ENCODE results near the gene CYP4F8. TPM values are rescaled to one million over a fixed set of nuclear protein-coding genes. Genes with fewer than 3 reads are reported as not detected.

Gene CYP4F8
- total RNA-seq (not detected), total RNA-seq (0 to 0.13 (median 0) reads per million in 172 experiments)
- polyA plus RNA-seq (2013, experiment 1 of 2): not detected
- polyA plus RNA-seq (2013, experiment 2 of 2): not detected

GRCh38 chr19:15614507-15615379, at the start of gene CYP4F8:
TSS of gene CYP4F8 (plus strand) at chr19:15615218. CDS start at chr19:15615617, 399 bp downstream.
- CTCF ChIA-PET: no interaction called here
- no peaks in the 10 kb centered on the region for H3K4me1 Mint-ChIP-seq (ENCODE audit: low read depth)
- H3K4me3 Mint-ChIP-seq: no peak within 1 kb of the TSS
- Histone ChIP-seq H3K36me3 (ENCODE audit: insufficient read depth, low read length) (no peaks in the 10 kb centered on the region), H3K27me3 (ENCODE audit: control insufficient read depth in 1 of 2, insufficient read depth in 2 of 2, low read length in 2 of 2) (peaks cover 3% of the 10 kb centered on the region in 2 experiments), H3K27ac (ENCODE audit: low read depth in 1 of 2, low read length in 2 of 2) (no peak within 1 kb of the TSS), H3K4me1 (ENCODE audit: insufficient read depth, low read length) (no peaks in the 10 kb centered on the region), H3K9me3 (ENCODE audit: control insufficient read depth in 1 of 2, insufficient read depth in 1 of 2, low read length in 2 of 2) (peaks cover 0 to 9% of the 10 kb centered on the region in 2 experiments), H3K4me3 (ENCODE audit: low read length) (no peak within 1 kb of the TSS)
- no peak for TF ChIP-seq CTCF (IDR thresholded peaks at IDR 0.05)
- intact Hi-C loops (cut with DNase I, micrococcal nuclease): no loop called here
- H3K9me3 Mint-ChIP-seq: no peaks in the 10 kb centered on the region
- POLR2A ChIA-PET: no interaction called here
- peaks cover 13% of the 10 kb centered on the region for H3K27me3 Mint-ChIP-seq
- DNase-seq (no peak), ATAC-seq (ENCODE audit: poor library complexity) (no peak)
- H3K27ac Mint-ChIP-seq: no peak within 1 kb of the TSS
- H3K36me3 Mint-ChIP-seq (ENCODE audit: low read depth): no peaks in the 10 kb centered on the region

GRCh38 chr19:15570420-15570819, 44.6 kb upstream of the CYP4F8 start:
- ChIA-PET POLR2A (no interaction called here), CTCF (no interaction called here)
- H3K4me1 Mint-ChIP-seq (ENCODE audit: low read depth): no peaks in the 10 kb centered on the region
- ATAC-seq (ENCODE audit: poor library complexity) (no peak), DNase-seq (no peak)
- peaks cover 66% of the 10 kb centered on the region for H3K27me3 Mint-ChIP-seq
- Histone ChIP-seq H3K4me3 (ENCODE audit: low read length) (no peak overlapping the region), H3K9me3 (ENCODE audit: control insufficient read depth in 1 of 2, insufficient read depth in 1 of 2, low read length in 2 of 2) (peaks cover 0 to 3% of the 10 kb centered on the region in 2 experiments), H3K36me3 (ENCODE audit: insufficient read depth, low read length) (no peaks in the 10 kb centered on the region), H3K4me1 (ENCODE audit: insufficient read depth, low read length) (no peaks in the 10 kb centered on the region), H3K27me3 (ENCODE audit: control insufficient read depth in 1 of 2, insufficient read depth in 2 of 2, low read length in 2 of 2) (peaks cover 12% of the 10 kb centered on the region in 2 experiments), H3K27ac (ENCODE audit: low read depth in 1 of 2, low read length in 2 of 2) (no peak overlapping the region)
- H3K27ac Mint-ChIP-seq: no peak overlapping the region
- intact Hi-C loops (cut with DNase I, micrococcal nuclease): no loop called here
- H3K4me3 Mint-ChIP-seq: no peak overlapping the region
- H3K36me3 Mint-ChIP-seq (ENCODE audit: low read depth): no peaks in the 10 kb centered on the region
- no peaks in the 10 kb centered on the region for H3K9me3 Mint-ChIP-seq
- TF ChIP-seq CTCF (IDR thresholded peaks at IDR 0.05): no peak

GRCh38 chr19:15575406-15575805, 39.6 kb upstream of the CYP4F8 start:
- no peak for DNase-seq
- CTCF ChIA-PET: interaction anchor here (0.6 kb wide), 1 partner anchor 296 kb away, joined by 3 read pairs; no protein-coding TSS in a partner anchor
- no peak overlapping the region for H3K27ac Mint-ChIP-seq
- Histone ChIP-seq H3K4me1 (ENCODE audit: insufficient read depth, low read length) (no peaks in the 10 kb centered on the region), H3K36me3 (ENCODE audit: insufficient read depth, low read length) (no peaks in the 10 kb centered on the region), H3K27ac (ENCODE audit: low read depth in 1 of 2, low read length in 2 of 2) (no peak overlapping the region), H3K4me3 (ENCODE audit: low read length) (no peak overlapping the region), H3K9me3 (ENCODE audit: control insufficient read depth in 1 of 2, insufficient read depth in 1 of 2, low read length in 2 of 2) (peaks cover 0 to 3% of the 10 kb centered on the region in 2 experiments), H3K27me3 (ENCODE audit: control insufficient read depth in 1 of 2, insufficient read depth in 2 of 2, low read length in 2 of 2) (peaks cover 2 to 10% of the 10 kb centered on the region in 2 experiments)
- intact Hi-C loops (cut with DNase I, micrococcal nuclease): no loop called here
- no peaks in the 10 kb centered on the region for H3K4me1 Mint-ChIP-seq (ENCODE audit: low read depth)
- H3K27me3 Mint-ChIP-seq: peaks cover 41% of the 10 kb centered on the region
- POLR2A ChIA-PET: no interaction called here
- no peak overlapping the region for H3K4me3 Mint-ChIP-seq
- H3K9me3 Mint-ChIP-seq: no peaks in the 10 kb centered on the region
- no peak for TF ChIP-seq CTCF (IDR thresholded peaks at IDR 0.05)
- no peak for ATAC-seq (ENCODE audit: poor library complexity)
- no peaks in the 10 kb centered on the region for H3K36me3 Mint-ChIP-seq (ENCODE audit: low read depth)

Data from CD4-positive, alpha-beta T cell (primary cell).